Vagina (tissue), 2 donors: ENCODE measurements around the gene IRS2.

ENCODE experiments used
- CTCF ChIP-seq, 3 experiments: fragments of 450-650 bp in 2 of 3; fragments of 200-600 bp in 1 of 3; sonication (generic) in 1 of 3; IDR thresholded peaks; one replicate each; pipeline ENCODE4 v1.5.1; 2017 to 2019; ENCODE audit warnings: antibody characterized with exemption in 3 of 3, mild to moderate bottlenecking in 2 of 3, moderate library complexity in 2 of 3
- POLR2AphosphoS5 ChIP-seq, 2 donors: sonication (generic); formaldehyde crosslinking; IDR thresholded peaks; one replicate each; pipeline ENCODE4 v1.9.0; 2017; ENCODE audit warnings: antibody characterized with exemption in 2 of 2, mild to moderate bottlenecking in 2 of 2, low read depth in 1 of 2; ENCODE audit not compliant: insufficient read depth in 1 of 2

- TF ChIP-seq CTCF (IDR thresholded peaks at IDR 0.05) (no peak), POLR2AphosphoS5 (IDR thresholded peaks at IDR 0.05; ENCODE audit: insufficient read depth in 1 of 2, low read depth in 1 of 2) (no peak)
Observed at GRCh38 chr13:109724603-109725002, 61.8 kb downstream of the IRS2 start.
